Measurements from ENCODE around the gene HPF1.

- TF ChIP-seq CTCF (IDR thresholded peaks at IDR 0.05 in 8 of 11, conservative IDR thresholded peaks at IDR 0.05 in 3 of 11), result no peak
- TF ChIP-seq POLR2A (IDR thresholded peaks at IDR 0.05), result no peak
- no peak for TF ChIP-seq POLR2AphosphoS5 (IDR thresholded peaks at IDR 0.05)
These were observed 45.7 kb upstream of the HPF1 start for GRCh38 chr4:169803413-169803812.
